Body of pancreas (tissue), 4 donors: ENCODE measurements around the gene PHF12. TPM values are rescaled to one million over a fixed set of nuclear protein-coding genes. Genes with fewer than 3 reads are reported as not detected.

Source experiments
- ATAC-seq: fragments of 150-250 bp; one replicate; pipeline ENCODE4 v1.9.1; 2016
- DNase-seq, 4 donors: peaks; one replicate each; pipeline ENCODE4 v3.0.0-alpha.2; 2019
- H3K27ac ChIP-seq, 4 donors: fragments of 200-600 bp; sonication (generic); 1 replicate in 3 of 4; 2 replicates in 1 of 4; pipeline versions ENCODE4 v1.5.1 to v1.6.1; 2016 to 2019; ENCODE audit warnings: mild to moderate bottlenecking in 1 of 4, mixed read lengths in 1 of 4, moderate library complexity in 1 of 4
- H3K27me3 ChIP-seq, 2 donors: fragments of 200-600 bp; sonication (generic); one replicate each; pipeline ENCODE4 v1.6.0; 2016; ENCODE audit warnings: mild to moderate bottlenecking in 1 of 2
- H3K36me3 ChIP-seq, 2 donors: fragments of 200-600 bp; sonication (generic); replicated peaks in 1 of 2; 2 replicates each; pipeline ENCODE4 v1.5.1; 2016; ENCODE audit warnings: low read depth in 2 of 2; ENCODE audit not compliant: insufficient read depth in 1 of 2
- H3K4me1 ChIP-seq: fragments of 200-600 bp; sonication (generic); one replicate; pipeline ENCODE4 v1.6.0; 2016
- H3K4me3 ChIP-seq, 2 donors: fragments of 200-600 bp; sonication (generic); 1 replicate in 1 of 2; 2 replicates in 1 of 2; pipeline ENCODE4 v1.5.1; 2016 to 2019
- H3K9me3 ChIP-seq, 3 donors: fragments of 200-600 bp; sonication (generic); 1 replicate in 2 of 3; 2 replicates in 1 of 3; pipeline ENCODE4 v1.5.1; 2016
- CTCF ChIP-seq, 7 experiments: fragments of 450-650 bp in 4 of 7; fragments of 200-600 bp in 3 of 7; sonication (generic) in 3 of 7; IDR thresholded peaks; one replicate each; pipeline ENCODE4 v1.5.1; 2016 to 2019; ENCODE audit warnings: antibody characterized with exemption in 7 of 7
- POLR2A ChIP-seq, 3 donors: fragments of 450-650 bp; IDR thresholded peaks; one replicate each; pipeline ENCODE4 v1.6.1; 2016; ENCODE audit warnings: antibody characterized with exemption in 3 of 3, mild to moderate bottlenecking in 2 of 3
- WGBS, 2 donors: methylation state at CpG; one replicate each; pipeline ENCODE4 v1.1.5; 2017; 5-methylcytosine and 5-hydroxymethylcytosine counted together
- intact Hi-C: fragments of 100-400 bp; cut with DNase I; formaldehyde crosslinking; loops from one replicate; pipeline ENCODE4 v1.15.1; 2023
- total RNA-seq, 2 donors: library from RNA; depleted of rRNA; stranded (reverse); fragments of >200 nt; gene quantifications; one replicate each; pipeline ENCODE4 v1.1.0, GENCODE V29; 2016

The PHF12 gene
- total RNA-seq, 2 donors from 2014 or later: 22.1 to 56.4 TPM

GRCh38 chr17:28917465-28917864, 33.9 kb downstream of the PHF12 start:
- 83 to 85% methylated on average over 4 to 5 of the region's 5 CpGs for WGBS, 2 donors
- Histone ChIP-seq H3K36me3 (peaks cover 12 to 52% of the 10 kb centered on the region in 2 donors), H3K4me1 (no peaks in the 10 kb centered on the region), H3K27me3 (no peaks in the 10 kb centered on the region), H3K9me3 (no peaks in the 10 kb centered on the region), H3K4me3 (no peak overlapping the region), H3K27ac (no peak overlapping the region)
- intact Hi-C loops: no loop called here
- ATAC-seq: no peak
- no peak for DNase-seq
- no peak for TF ChIP-seq CTCF (IDR thresholded peaks at IDR 0.05)
- TF ChIP-seq POLR2A (IDR thresholded peaks at IDR 0.05): no peak

- Histone ChIP-seq H3K27ac (no peak overlapping the region), H3K9me3 (no peaks in the 10 kb centered on the region), H3K36me3 (peaks cover 12 to 52% of the 10 kb centered on the region in 2 donors), H3K4me3 (no peak overlapping the region), H3K27me3 (no peaks in the 10 kb centered on the region), H3K4me1 (no peaks in the 10 kb centered on the region)
- DNase-seq (no peak), ATAC-seq (no peak)
- 79 to 84% methylated on average over 12 of the region's 12 CpGs for WGBS, 2 donors
- no peak for TF ChIP-seq POLR2A (IDR thresholded peaks at IDR 0.05)
- no peak for TF ChIP-seq CTCF (IDR thresholded peaks at IDR 0.05)
- intact Hi-C loops: no loop called here
These were observed 34.3 kb downstream of the PHF12 start for GRCh38 chr17:28917029-28917428.

DNA sequence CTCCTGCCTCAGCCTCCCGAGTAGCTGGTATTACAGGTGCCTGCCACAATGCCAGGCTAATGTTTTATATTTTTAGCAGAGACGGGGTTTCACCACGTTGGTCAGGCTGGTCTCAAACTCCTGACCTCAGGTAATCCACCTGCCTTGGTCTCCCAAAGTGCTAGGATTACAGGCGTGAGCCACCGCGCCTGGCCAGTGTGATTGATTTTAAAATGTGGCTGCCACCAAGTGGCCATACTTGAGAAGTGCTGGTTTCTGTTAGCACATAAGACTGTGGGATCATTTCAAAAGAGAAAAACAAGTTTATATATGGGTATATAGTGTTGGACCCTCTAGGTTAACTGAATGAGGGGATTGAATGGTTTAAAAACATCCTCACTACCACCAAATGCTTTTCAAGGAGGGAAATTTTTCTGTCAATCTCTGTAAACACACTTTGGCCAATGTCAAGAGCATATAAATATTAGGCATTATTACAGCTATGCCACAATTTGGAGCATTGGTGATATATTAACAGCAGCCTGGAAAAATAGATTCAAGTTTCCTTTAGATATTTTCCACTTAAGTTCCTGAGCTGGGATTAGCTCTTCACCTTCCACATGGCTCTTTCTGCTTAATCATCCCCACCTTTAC, 34.9 kb downstream of the PHF12 start:
- TF ChIP-seq CTCF (IDR thresholded peaks at IDR 0.05) (peak; percentile 32 to 69 (median 64)), POLR2A (IDR thresholded peaks at IDR 0.05) (no peak)
- Histone ChIP-seq H3K9me3 (no peaks in the 10 kb centered on the region), H3K4me1 (no peaks in the 10 kb centered on the region), H3K27me3 (no peaks in the 10 kb centered on the region), H3K27ac (no peak overlapping the region), H3K36me3 (peaks cover 12 to 53% of the 10 kb centered on the region in 2 donors), H3K4me3 (no peak overlapping the region)
- intact Hi-C loops: no loop called here
- WGBS, 2 donors: 48 to 49% methylated on average over 5 to 6 of the region's 6 CpGs
- ATAC-seq: peak; percentile 68
- peak; percentile 53 to 71 (median 58) for DNase-seq

DNA sequence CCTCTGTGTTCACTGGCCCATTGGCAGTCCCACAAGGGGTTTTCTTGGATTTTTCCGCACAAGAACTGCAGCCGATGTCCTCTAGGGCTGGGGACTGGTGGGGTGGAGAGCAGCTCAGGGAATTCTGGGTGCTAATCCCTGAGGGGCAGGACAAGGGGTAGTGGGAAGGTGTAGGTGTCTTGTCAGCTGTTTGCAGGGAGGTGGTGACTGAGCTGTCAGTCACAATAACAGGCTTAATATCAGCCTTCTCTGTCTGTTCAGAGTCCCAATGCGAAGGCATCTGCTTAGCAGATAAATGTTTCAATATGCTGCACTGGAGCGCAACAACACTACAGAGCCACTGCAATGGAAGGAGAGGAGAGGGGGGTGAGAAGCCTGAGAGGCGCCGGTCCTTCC, 38.4 kb downstream of the PHF12 start:
- Histone ChIP-seq H3K4me3 (no peak overlapping the region), H3K27me3 (no peaks in the 10 kb centered on the region), H3K4me1 (no peaks in the 10 kb centered on the region), H3K27ac (no peak overlapping the region), H3K36me3 (peaks cover 17 to 51% of the 10 kb centered on the region in 2 donors), H3K9me3 (no peaks in the 10 kb centered on the region)
- WGBS, 2 donors: 80 to 94% methylated on average over 6 of the region's 6 CpGs
- intact Hi-C loops: no loop called here
- no peak for TF ChIP-seq POLR2A (IDR thresholded peaks at IDR 0.05)
- no peak for TF ChIP-seq CTCF (IDR thresholded peaks at IDR 0.05)
- no peak for DNase-seq
- ATAC-seq: no peak
